ENCODE results near the gene CENPW. TPM values are rescaled to one million over a fixed set of nuclear protein-coding genes. Genes with fewer than 3 reads are reported as not detected.
A peak's percentile ranks its signal among the peaks of the same experiment; 100 is the strongest.

The CENPW gene
- total and polyA plus RNA-seq, 12 donors = 0.50 to 6.1 (median 1.2) TPM; not detected in 4

GRCh38 chr6:126337323-126337722 is 2.6 kb upstream of the CENPW start:
- TF ChIP-seq, protein P1, sequence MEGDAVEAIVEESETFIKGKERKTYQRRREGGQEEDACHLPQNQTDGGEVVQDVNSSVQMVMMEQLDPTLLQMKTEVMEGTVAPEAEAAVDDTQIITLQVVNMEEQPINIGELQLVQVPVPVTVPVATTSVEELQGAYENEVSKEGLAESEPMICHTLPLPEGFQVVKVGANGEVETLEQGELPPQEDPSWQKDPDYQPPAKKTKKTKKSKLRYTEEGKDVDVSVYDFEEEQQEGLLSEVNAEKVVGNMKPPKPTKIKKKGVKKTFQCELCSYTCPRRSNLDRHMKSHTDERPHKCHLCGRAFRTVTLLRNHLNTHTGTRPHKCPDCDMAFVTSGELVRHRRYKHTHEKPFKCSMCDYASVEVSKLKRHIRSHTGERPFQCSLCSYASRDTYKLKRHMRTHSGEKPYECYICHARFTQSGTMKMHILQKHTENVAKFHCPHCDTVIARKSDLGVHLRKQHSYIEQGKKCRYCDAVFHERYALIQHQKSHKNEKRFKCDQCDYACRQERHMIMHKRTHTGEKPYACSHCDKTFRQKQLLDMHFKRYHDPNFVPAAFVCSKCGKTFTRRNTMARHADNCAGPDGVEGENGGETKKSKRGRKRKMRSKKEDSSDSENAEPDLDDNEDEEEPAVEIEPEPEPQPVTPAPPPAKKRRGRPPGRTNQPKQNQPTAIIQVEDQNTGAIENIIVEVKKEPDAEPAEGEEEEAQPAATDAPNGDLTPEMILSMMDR (IDR thresholded peaks at IDR 0.05) = no peak
- intact Hi-C loops (cut with DNase I) = no loop called here
- 31 to 34% methylated on average over 3 of the region's 3 CpGs for WGBS, 2 donors
- H3K27me3 ChIP-seq = no peaks in the 10 kb centered on the region
- peak in 3 of 8 donors; percentile 56 to 83 (median 64) for ATAC-seq
- H3K4me1 ChIP-seq = peaks cover 0 to 25% (median 9%) of the 10 kb centered on the region in 9 donors
- no peak overlapping the region for H3K4me3 ChIP-seq
- no peaks in the 10 kb centered on the region for H3K36me3 ChIP-seq
- DNase-seq = no peak
- H3K9me3 ChIP-seq = peaks cover 0 to under 1% (median 0%) of the 10 kb centered on the region in 11 donors
- no peak overlapping the region for H3K27ac ChIP-seq

DNA sequence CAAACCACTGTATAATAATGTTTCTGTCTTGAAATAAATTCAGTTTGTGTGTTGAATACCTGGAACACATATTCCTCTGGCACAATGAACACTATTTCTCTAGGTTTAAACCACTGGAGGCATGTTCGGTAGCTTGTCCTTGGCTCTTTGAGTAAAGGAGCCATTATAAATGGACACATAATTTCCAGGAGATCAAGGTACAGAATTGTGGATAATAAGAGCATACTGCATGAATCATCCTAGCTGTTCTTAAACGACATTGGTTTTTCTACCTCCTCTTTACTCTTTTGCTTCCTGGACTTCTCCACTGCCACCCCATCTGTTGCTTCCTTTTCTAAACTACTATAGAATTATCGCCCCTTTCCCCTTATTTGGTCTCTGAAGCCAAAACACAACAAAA is 1.2 kb downstream of the CENPW start:
- no peaks in the 10 kb centered on the region for H3K9me3 ChIP-seq
- H3K27ac ChIP-seq = no peak overlapping the region
- no peaks in the 10 kb centered on the region for H3K36me3 ChIP-seq
- TF ChIP-seq, protein P1 (IDR thresholded peaks at IDR 0.05) = no peak
- H3K27me3 ChIP-seq = no peaks in the 10 kb centered on the region
- 72 to 83% methylated on average over 3 of the region's 3 CpGs for WGBS, 2 donors
- peak overlapping the region in 4 of 10 donors; percentile 64 to 70 (median 68) for H3K4me3 ChIP-seq
- H3K4me1 ChIP-seq = peaks cover 0 to 25% (median 9%) of the 10 kb centered on the region in 9 donors
- intact Hi-C loops (cut with DNase I) = no loop called here
- DNase-seq (no peak), ATAC-seq (no peak)

- no peak overlapping the region for H3K4me3 ChIP-seq
- H3K4me1 ChIP-seq = peaks cover 0 to 14% (median 9%) of the 10 kb centered on the region in 9 donors
- TF ChIP-seq, protein P1 (IDR thresholded peaks at IDR 0.05) = no peak
- H3K27me3 ChIP-seq = no peaks in the 10 kb centered on the region
- no peak overlapping the region for H3K27ac ChIP-seq
- no peaks in the 10 kb centered on the region for H3K36me3 ChIP-seq
- H3K9me3 ChIP-seq = no peaks in the 10 kb centered on the region
- ATAC-seq = no peak
- DNase-seq = no peak
- intact Hi-C loops (cut with DNase I) = no loop called here
These were observed 4.3 kb downstream of the CENPW start for GRCh38 chr6:126344181-126344580.

GRCh38 chr6:126351960-126352359 is 12.0 kb downstream of the CENPW start:
- TF ChIP-seq, protein P1 (IDR thresholded peaks at IDR 0.05) = no peak
- Histone ChIP-seq H3K27me3 (no peaks in the 10 kb centered on the region), H3K4me3 (no peak overlapping the region), H3K4me1 (no peaks in the 10 kb centered on the region), H3K36me3 (no peaks in the 10 kb centered on the region), H3K27ac (no peak overlapping the region), H3K9me3 (peaks cover 0 to 13% (median 2%) of the 10 kb centered on the region in 11 donors)
- intact Hi-C loops (cut with DNase I) = no loop called here
- DNase-seq = no peak
- 97% methylated on average over 1 of the region's 1 CpG for WGBS, 2 donors
- ATAC-seq = no peak

Data from heart right ventricle (tissue), 16 donors.